GM23338 (cell line): Measurements from ENCODE around the gene SUN2. TPM values are rescaled to one million over a fixed set of nuclear protein-coding genes. Genes with fewer than 3 reads are reported as not detected.

ENCODE experiments used
- ATAC-seq: fragments of 200-7000 bp; cut with Tn5 transposase; 3 replicates; pipeline ENCODE4 v1.9.1; 2020
- DNase-seq: peaks from one replicate; pipeline ENCODE4 v3.0.0-alpha.2; 2015; ENCODE audit warnings: low spot score
- H2AFZ ChIP-seq: fragments of 200-600 bp; sonication (generic); 2 replicates; pipeline ENCODE4 v1.8.0; 2016; ENCODE audit warnings: antibody characterized with exemption, mild to moderate bottlenecking, moderate library complexity
- H3F3A ChIP-seq: fragments of 200-600 bp; sonication (generic); replicated peaks from 2 replicates; pipeline ENCODE4 v1.8.0; 2017; ENCODE audit warnings: antibody characterized with exemption, mixed run types, low read depth
- H3K27ac ChIP-seq: fragments of 200-600 bp; sonication (generic); 2 replicates; pipeline ENCODE4 v1.6.1; 2016; ENCODE audit warnings: low read depth
- H3K27me3 ChIP-seq: fragments of 200-600 bp; sonication (generic); 2 replicates; pipeline ENCODE4 v1.8.0; 2016; ENCODE audit warnings: mild to moderate bottlenecking, mixed run types, moderate library complexity; ENCODE audit not compliant: insufficient read depth
- H3K36me3 ChIP-seq: fragments of 200-600 bp; sonication (generic); 2 replicates; pipeline ENCODE4 v1.8.0; 2016; ENCODE audit warnings: mild to moderate bottlenecking; ENCODE audit not compliant: insufficient read depth
- H3K4me1 ChIP-seq: fragments of 200-600 bp; sonication (generic); 2 replicates; pipeline ENCODE4 v1.8.0; 2016; ENCODE audit warnings: mild to moderate bottlenecking, moderate library complexity; ENCODE audit not compliant: insufficient read depth
- H3K4me2 ChIP-seq: fragments of 200-600 bp; sonication (generic); 2 replicates; pipeline ENCODE4 v1.7.1; 2017; ENCODE audit warnings: mixed run types
- H3K4me3 ChIP-seq: fragments of 200-600 bp; sonication (generic); 2 replicates; pipeline ENCODE4 v1.6.1; 2016; ENCODE audit warnings: mixed run types
- H3K79me2 ChIP-seq: fragments of 200-600 bp; sonication (generic); replicated peaks from 2 replicates; pipeline ENCODE4 v1.8.0; 2017; ENCODE audit warnings: mild to moderate bottlenecking; ENCODE audit not compliant: insufficient read depth
- H3K9me2 ChIP-seq: fragments of 200-600 bp; sonication (generic); 2 replicates; pipeline ENCODE4 v1.8.0; 2017; ENCODE audit not compliant: insufficient read depth
- H4K20me1 ChIP-seq: fragments of 200-600 bp; sonication (generic); replicated peaks from 2 replicates; pipeline ENCODE4 v1.8.0; 2017; ENCODE audit warnings: mild to moderate bottlenecking; ENCODE audit not compliant: insufficient read depth
- H3K27ac Mint-ChIP-seq: 2 replicates; pipeline ENCODE4 v1.8.0; 2020; ENCODE audit warnings: inconsistent platforms, mild to moderate bottlenecking, moderate library complexity, mixed read lengths
- H3K27me3 Mint-ChIP-seq: 3 replicates; pipeline ENCODE4 v1.8.0; 2022; ENCODE audit warnings: low read depth, mild to moderate bottlenecking, moderate library complexity, mixed read lengths, inconsistent platforms; ENCODE audit not compliant: insufficient read depth, poor library complexity
- H3K36me3 Mint-ChIP-seq: 3 replicates; pipeline ENCODE4 v1.8.0; 2021; ENCODE audit warnings: low read depth, mild to moderate bottlenecking, inconsistent platforms, moderate library complexity, mixed read lengths
- H3K4me1 Mint-ChIP-seq: 3 replicates; pipeline ENCODE4 v1.8.0; 2020; ENCODE audit warnings: mild to moderate bottlenecking, inconsistent platforms, mixed read lengths
- H3K4me3 Mint-ChIP-seq: 3 replicates; pipeline ENCODE4 v1.8.0; 2021; ENCODE audit warnings: moderate library complexity, mild to moderate bottlenecking, inconsistent platforms, mixed read lengths
- H3K9me3 Mint-ChIP-seq: 3 replicates; pipeline ENCODE4 v1.8.0; 2020; ENCODE audit warnings: moderate library complexity, mild to moderate bottlenecking, inconsistent platforms, mixed read lengths
- CREB1 ChIP-seq: fragments of 250-450 bp; sonication (Bioruptor Pico); IDR thresholded peaks from 2 replicates; pipeline ENCODE4 v1.5.0; 2020; ENCODE audit warnings: low read depth, mild to moderate bottlenecking, moderate library complexity
- CTCF ChIP-seq, 2 experiments: fragments of 200-600 bp in 1 of 2; sonication (generic) in 1 of 2; conservative IDR thresholded peaks; 2 replicates each; pipeline versions ENCODE4 v1.5.1 to v1.6.1; 2016 to 2017; ENCODE audit warnings: antibody characterized with exemption in 2 of 2, low read depth in 2 of 2, mild to moderate bottlenecking in 2 of 2, moderate library complexity in 1 of 2
- EZH2 ChIP-seq: fragments of 200-600 bp; sonication (generic); IDR thresholded peaks from one replicate; pipeline ENCODE4 v1.8.0; 2017; ENCODE audit warnings: antibody characterized with exemption, mild to moderate bottlenecking, low read depth; ENCODE audit not compliant: unreplicated experiment
- EZH2phosphoT487 ChIP-seq: fragments of 200-600 bp; sonication (generic); IDR thresholded peaks from one replicate; pipeline ENCODE4 v1.8.1; 2018; ENCODE audit warnings: antibody characterized with exemption; ENCODE audit not compliant: unreplicated experiment
- JUNB ChIP-seq: IDR thresholded peaks from one replicate; pipeline ENCODE4 v1.6.1; 2016; ENCODE audit warnings: antibody characterized with exemption; ENCODE audit not compliant: unreplicated experiment
- NANOG ChIP-seq: IDR thresholded peaks from 2 replicates; pipeline ENCODE4 v1.6.1; 2016; ENCODE audit warnings: antibody characterized with exemption, borderline replicate concordance
- POLR2AphosphoS5 ChIP-seq: IDR thresholded peaks from 2 replicates; pipeline ENCODE4 v1.6.1; 2016; ENCODE audit warnings: antibody characterized with exemption, low read depth
- REST ChIP-seq: IDR thresholded peaks from one replicate; pipeline ENCODE4 v1.6.1; 2018; ENCODE audit warnings: antibody characterized with exemption; ENCODE audit not compliant: unreplicated experiment
- ZNF114 ChIP-seq: fragments of 250-450 bp; sonication (Bioruptor Pico); IDR thresholded peaks from 2 replicates; pipeline ENCODE4 v1.5.0; 2020; ENCODE audit warnings: mild to moderate bottlenecking, moderate library complexity
- ZNF331 ChIP-seq: fragments of 250-450 bp; sonication (Bioruptor Pico); IDR thresholded peaks from 2 replicates; pipeline ENCODE4 v1.5.0; 2020; ENCODE audit warnings: low read depth, mild to moderate bottlenecking, moderate library complexity
- ZNF462 ChIP-seq: fragments of 250-450 bp; sonication (Bioruptor Pico); IDR thresholded peaks from 2 replicates; pipeline ENCODE4 v1.5.0; 2020; ENCODE audit warnings: mild to moderate bottlenecking, moderate library complexity
- polyA plus RNA-seq: library from polyadenylated mRNA; unstranded; fragments of >200 nt; fragmentation: Nextera tagmentation; extraction: Ambion mirVana; gene quantifications from 2 replicates; pipeline ENCODE4 v1.2.1, GENCODE V29; 2016
- total RNA-seq: library from RNA; depleted of rRNA; stranded (reverse); fragments of >200 nt; shearing (Covaris generic); gene quantifications from 2 replicates; pipeline ENCODE4 v1.2.3, GENCODE V29; 2014

Gene SUN2
- total and polyA plus RNA-seq, 2 experiments from 2014 or later: 7.2 to 17.6 TPM

- H4K20me1 ChIP-seq: no peaks in the 10 kb centered on the region
- no peak for DNase-seq
- peaks cover 4% of the 10 kb centered on the region; the same call in 1 of the 2 replicates for H3F3A ChIP-seq
- H3K4me3 ChIP-seq: no peak overlapping the region
- ATAC-seq: no peak
- Mint-ChIP-seq H3K36me3 (peaks cover 3% of the 10 kb centered on the region; the same call in 1 of the 3 replicates), H3K9me3 (no peaks in the 10 kb centered on the region), H3K4me1 (peaks cover 5% of the 10 kb centered on the region), H3K27me3 (peaks cover 14% of the 10 kb centered on the region), H3K4me3 (no peak overlapping the region), H3K27ac (no peak overlapping the region)
- no peaks in the 10 kb centered on the region for H3K79me2 ChIP-seq
- TF ChIP-seq POLR2AphosphoS5 (no peak), JUNB (no peak), ZNF114 (CRISPR knock-in tag) (no peak), EZH2phosphoT487 (no peak), REST (no peak), CREB1 (CRISPR knock-in tag) (no peak), NANOG (no peak), CTCF (conservative IDR thresholded peaks at IDR 0.05; ENCODE audit: low read depth in 2 of 2) (no peak), ZNF331 (CRISPR knock-in tag) (no peak), EZH2 (no peak), ZNF462 (CRISPR knock-in tag) (no peak)
- H3K27ac ChIP-seq: no peak overlapping the region
- no peak overlapping the region for H2AFZ ChIP-seq
- H3K4me1 ChIP-seq: peaks cover 11% of the 10 kb centered on the region; the same call in 1 of the 2 replicates
- peaks cover 9% of the 10 kb centered on the region; the same call in 1 of the 2 replicates for H3K27me3 ChIP-seq
- H3K9me2 ChIP-seq: peaks cover 4% of the 10 kb centered on the region
- H3K36me3 ChIP-seq: no peaks in the 10 kb centered on the region
- no peak overlapping the region for H3K4me2 ChIP-seq
Observed at GRCh38 chr22:38799265-38800002, 43.6 kb upstream of the SUN2 start.
